ENCODE measurements around the gene HSPG2. TPM values are rescaled to one million over a fixed set of nuclear protein-coding genes. Genes with fewer than 3 reads are reported as not detected.

Gene HSPG2
- total and polyA plus RNA-seq, 2 of the 13 experiments (the other 11 are each of a cell fraction or from before 2014, with no cell fraction given) = 9.1 to 13.1 TPM

DNA sequence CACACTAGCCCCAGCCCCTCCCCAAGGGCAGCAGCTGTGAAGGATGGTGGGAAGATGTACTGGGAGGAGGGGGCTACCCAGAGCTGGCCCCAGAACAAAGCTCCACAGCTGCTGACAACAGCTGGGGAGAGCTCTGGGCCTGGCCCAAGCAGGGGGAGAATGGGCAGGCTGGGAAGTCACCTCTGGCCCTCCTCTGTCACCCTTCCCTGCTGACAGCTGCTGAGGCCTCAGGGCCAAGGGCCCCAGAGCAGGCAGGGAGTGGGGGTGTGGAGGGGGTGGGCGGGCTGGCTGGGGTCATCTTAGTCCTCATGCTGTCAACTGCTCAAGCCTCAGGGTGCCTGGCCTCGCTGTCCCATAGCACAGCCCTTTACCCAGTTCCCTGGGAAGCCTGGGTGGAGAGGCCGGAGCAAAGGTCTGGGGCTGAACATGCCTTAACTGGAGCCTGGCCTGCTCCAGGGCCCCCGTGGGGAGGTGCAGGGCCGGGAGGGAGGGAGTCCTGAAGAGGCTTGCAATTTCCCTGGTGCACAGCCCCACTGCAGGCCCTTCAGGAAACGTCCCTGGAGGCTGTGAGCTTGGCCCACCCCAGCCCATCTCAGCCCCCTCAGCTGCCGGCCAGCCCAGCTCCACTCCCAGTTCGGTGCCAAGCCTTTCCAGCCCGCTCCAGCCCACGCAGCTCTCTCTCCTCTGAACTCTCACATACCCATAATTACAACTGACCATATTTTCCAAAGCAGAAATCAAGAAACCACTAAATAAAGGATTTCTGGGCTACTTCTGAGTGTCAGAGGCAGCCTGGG is 25.7 kb downstream of the HSPG2 start (continued):
- TF ChIP-seq, protein P1, sequence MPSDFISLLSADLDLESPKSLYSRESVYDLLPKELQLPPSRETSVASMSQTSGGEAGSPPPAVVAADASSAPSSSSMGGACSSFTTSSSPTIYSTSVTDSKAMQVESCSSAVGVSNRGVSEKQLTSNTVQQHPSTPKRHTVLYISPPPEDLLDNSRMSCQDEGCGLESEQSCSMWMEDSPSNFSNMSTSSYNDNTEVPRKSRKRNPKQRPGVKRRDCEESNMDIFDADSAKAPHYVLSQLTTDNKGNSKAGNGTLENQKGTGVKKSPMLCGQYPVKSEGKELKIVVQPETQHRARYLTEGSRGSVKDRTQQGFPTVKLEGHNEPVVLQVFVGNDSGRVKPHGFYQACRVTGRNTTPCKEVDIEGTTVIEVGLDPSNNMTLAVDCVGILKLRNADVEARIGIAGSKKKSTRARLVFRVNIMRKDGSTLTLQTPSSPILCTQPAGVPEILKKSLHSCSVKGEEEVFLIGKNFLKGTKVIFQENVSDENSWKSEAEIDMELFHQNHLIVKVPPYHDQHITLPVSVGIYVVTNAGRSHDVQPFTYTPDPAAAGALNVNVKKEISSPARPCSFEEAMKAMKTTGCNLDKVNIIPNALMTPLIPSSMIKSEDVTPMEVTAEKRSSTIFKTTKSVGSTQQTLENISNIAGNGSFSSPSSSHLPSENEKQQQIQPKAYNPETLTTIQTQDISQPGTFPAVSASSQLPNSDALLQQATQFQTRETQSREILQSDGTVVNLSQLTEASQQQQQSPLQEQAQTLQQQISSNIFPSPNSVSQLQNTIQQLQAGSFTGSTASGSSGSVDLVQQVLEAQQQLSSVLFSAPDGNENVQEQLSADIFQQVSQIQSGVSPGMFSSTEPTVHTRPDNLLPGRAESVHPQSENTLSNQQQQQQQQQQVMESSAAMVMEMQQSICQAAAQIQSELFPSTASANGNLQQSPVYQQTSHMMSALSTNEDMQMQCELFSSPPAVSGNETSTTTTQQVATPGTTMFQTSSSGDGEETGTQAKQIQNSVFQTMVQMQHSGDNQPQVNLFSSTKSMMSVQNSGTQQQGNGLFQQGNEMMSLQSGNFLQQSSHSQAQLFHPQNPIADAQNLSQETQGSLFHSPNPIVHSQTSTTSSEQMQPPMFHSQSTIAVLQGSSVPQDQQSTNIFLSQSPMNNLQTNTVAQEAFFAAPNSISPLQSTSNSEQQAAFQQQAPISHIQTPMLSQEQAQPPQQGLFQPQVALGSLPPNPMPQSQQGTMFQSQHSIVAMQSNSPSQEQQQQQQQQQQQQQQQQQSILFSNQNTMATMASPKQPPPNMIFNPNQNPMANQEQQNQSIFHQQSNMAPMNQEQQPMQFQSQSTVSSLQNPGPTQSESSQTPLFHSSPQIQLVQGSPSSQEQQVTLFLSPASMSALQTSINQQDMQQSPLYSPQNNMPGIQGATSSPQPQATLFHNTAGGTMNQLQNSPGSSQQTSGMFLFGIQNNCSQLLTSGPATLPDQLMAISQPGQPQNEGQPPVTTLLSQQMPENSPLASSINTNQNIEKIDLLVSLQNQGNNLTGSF (CRISPR knock-in tag; IDR thresholded peaks at IDR 0.05) = no peak
- TF ChIP-seq, protein P2, sequence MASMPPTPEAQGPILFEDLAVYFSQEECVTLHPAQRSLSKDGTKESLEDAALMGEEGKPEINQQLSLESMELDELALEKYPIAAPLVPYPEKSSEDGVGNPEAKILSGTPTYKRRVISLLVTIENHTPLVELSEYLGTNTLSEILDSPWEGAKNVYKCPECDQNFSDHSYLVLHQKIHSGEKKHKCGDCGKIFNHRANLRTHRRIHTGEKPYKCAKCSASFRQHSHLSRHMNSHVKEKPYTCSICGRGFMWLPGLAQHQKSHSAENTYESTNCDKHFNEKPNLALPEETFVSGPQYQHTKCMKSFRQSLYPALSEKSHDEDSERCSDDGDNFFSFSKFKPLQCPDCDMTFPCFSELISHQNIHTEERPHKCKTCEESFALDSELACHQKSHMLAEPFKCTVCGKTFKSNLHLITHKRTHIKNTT (CRISPR knock-in tag; IDR thresholded peaks at IDR 0.05) = no peak
- TF ChIP-seq ZNF616 (CRISPR knock-in tag; IDR thresholded peaks at IDR 0.05; ENCODE audit: low read depth) = no peak
- no peak for TF ChIP-seq ZBTB42 (CRISPR knock-in tag; IDR thresholded peaks at IDR 0.05)
- no peak for TF ChIP-seq TCF12 (IDR thresholded peaks at IDR 0.05)
- no peak for TF ChIP-seq TCF12 (CRISPR knock-in tag; IDR thresholded peaks at IDR 0.05)
- no peak for TF ChIP-seq ZNF224 (CRISPR knock-in tag; IDR thresholded peaks at IDR 0.05)
- no peak for TF ChIP-seq IRF2 (CRISPR knock-in tag; IDR thresholded peaks at IDR 0.05)
- 0 out of 2 replicates have a peak, but pooled peaks have one; percentile 30 for TF ChIP-seq SAP130 (CRISPR knock-in tag; IDR thresholded peaks at IDR 0.05; ENCODE audit: low read depth)
- TF ChIP-seq, protein P3, sequence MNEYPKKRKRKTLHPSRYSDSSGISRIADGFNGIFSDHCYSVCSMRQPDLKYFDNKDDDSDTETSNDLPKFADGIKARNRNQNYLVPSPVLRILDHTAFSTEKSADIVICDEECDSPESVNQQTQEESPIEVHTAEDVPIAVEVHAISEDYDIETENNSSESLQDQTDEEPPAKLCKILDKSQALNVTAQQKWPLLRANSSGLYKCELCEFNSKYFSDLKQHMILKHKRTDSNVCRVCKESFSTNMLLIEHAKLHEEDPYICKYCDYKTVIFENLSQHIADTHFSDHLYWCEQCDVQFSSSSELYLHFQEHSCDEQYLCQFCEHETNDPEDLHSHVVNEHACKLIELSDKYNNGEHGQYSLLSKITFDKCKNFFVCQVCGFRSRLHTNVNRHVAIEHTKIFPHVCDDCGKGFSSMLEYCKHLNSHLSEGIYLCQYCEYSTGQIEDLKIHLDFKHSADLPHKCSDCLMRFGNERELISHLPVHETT (CRISPR knock-in tag; conservative IDR thresholded peaks at IDR 0.05) = no peak
- TF ChIP-seq ESRRA (CRISPR knock-in tag; IDR thresholded peaks at IDR 0.05; ENCODE audit: low read depth) = no peak
- TF ChIP-seq TBX3 (IDR thresholded peaks at IDR 0.05; ENCODE audit: borderline replicate concordance) = no peak
- TF ChIP-seq POLR2AphosphoS5 (IDR thresholded peaks at IDR 0.05; ENCODE audit: low read depth, low read length) = no peak
- no peak for TF ChIP-seq TOE1 (CRISPR knock-in tag; IDR thresholded peaks at IDR 0.05)
- TF ChIP-seq ZSCAN20 (CRISPR knock-in tag; IDR thresholded peaks at IDR 0.05; ENCODE audit: borderline replicate concordance) = no peak
- TF ChIP-seq EZH2 (conservative IDR thresholded peaks at IDR 0.05; ENCODE audit: low read depth, low read length) = no peak
- TF ChIP-seq ZFP90 (CRISPR knock-in tag; IDR thresholded peaks at IDR 0.05; ENCODE audit: borderline replicate concordance) = no peak
- TF ChIP-seq SOX5 (CRISPR knock-in tag; IDR thresholded peaks at IDR 0.05; ENCODE audit: borderline replicate concordance) = no peak
- TF ChIP-seq NR2F1 (CRISPR knock-in tag; IDR thresholded peaks at IDR 0.05) = no peak
- TF ChIP-seq, protein P4, sequence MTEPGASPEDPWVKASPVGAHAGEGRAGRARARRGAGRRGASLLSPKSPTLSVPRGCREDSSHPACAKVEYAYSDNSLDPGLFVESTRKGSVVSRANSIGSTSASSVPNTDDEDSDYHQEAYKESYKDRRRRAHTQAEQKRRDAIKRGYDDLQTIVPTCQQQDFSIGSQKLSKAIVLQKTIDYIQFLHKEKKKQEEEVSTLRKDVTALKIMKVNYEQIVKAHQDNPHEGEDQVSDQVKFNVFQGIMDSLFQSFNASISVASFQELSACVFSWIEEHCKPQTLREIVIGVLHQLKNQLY (CRISPR knock-in tag; IDR thresholded peaks at IDR 0.05) = no peak
- no peak for TF ChIP-seq ZNF225 (CRISPR knock-in tag; IDR thresholded peaks at IDR 0.05)
- no peak for TF ChIP-seq ATF1 (CRISPR knock-in tag; IDR thresholded peaks at IDR 0.05)
